Lower leg skin (tissue), 4 donors: Measurements from ENCODE around the gene PNCK. TPM values are rescaled to one million over a fixed set of nuclear protein-coding genes. Genes with fewer than 3 reads are reported as not detected.
"Not testable (repeated sequence)": the region's sequence is repeated elsewhere in the genome, so short reads cannot be mapped to it uniquely, and the experiment has no call there.

Experiments
- DNase-seq, 2 donors: peaks; one replicate each; pipeline ENCODE4 v3.0.0-alpha.2; 2019; ENCODE audit warnings: low spot score in 2 of 2
- H3K4me3 ChIP-seq: fragments of 200-600 bp; sonication (generic); 2 replicates; pipeline ENCODE4 v1.5.1; 2017; ENCODE audit warnings: mild to moderate bottlenecking, low read depth; ENCODE audit not compliant: poor library complexity, severe bottlenecking
- POLR2A ChIP-seq, 2 donors: fragments of 450-650 bp; IDR thresholded peaks; one replicate each; pipeline ENCODE4 v1.6.1; 2016 to 2017; ENCODE audit warnings: antibody characterized with exemption in 2 of 2, mild to moderate bottlenecking in 1 of 2, moderate library complexity in 1 of 2
- WGBS, 2 donors: methylation state at CpG; one replicate each; pipeline ENCODE4 v1.1.5; 2018; 5-methylcytosine and 5-hydroxymethylcytosine counted together
- intact Hi-C: fragments of 100-400 bp; cut with DNase I; formaldehyde crosslinking; loops from one replicate; pipeline ENCODE4 v1.15.0; 2023; ENCODE audit warnings: low total_unique reads
- total RNA-seq, 4 donors: library from RNA; depleted of rRNA; stranded (reverse); fragments of >200 nt; gene quantifications; one replicate each; pipeline ENCODE4 v1.1.0, GENCODE V29; 2016
- TF ChIP-seq, protein P1 (sequence below), 3 donors: fragments of 450-650 bp; IDR thresholded peaks; one replicate each; pipeline ENCODE4 v1.5.1; 2016; ENCODE audit warnings: antibody characterized with exemption in 3 of 3, mild to moderate bottlenecking in 3 of 3, moderate library complexity in 2 of 3

The PNCK gene
- total RNA-seq, 4 donors from 2014 or later, result 0.76 to 6.7 (median 2.1) TPM

DNA sequence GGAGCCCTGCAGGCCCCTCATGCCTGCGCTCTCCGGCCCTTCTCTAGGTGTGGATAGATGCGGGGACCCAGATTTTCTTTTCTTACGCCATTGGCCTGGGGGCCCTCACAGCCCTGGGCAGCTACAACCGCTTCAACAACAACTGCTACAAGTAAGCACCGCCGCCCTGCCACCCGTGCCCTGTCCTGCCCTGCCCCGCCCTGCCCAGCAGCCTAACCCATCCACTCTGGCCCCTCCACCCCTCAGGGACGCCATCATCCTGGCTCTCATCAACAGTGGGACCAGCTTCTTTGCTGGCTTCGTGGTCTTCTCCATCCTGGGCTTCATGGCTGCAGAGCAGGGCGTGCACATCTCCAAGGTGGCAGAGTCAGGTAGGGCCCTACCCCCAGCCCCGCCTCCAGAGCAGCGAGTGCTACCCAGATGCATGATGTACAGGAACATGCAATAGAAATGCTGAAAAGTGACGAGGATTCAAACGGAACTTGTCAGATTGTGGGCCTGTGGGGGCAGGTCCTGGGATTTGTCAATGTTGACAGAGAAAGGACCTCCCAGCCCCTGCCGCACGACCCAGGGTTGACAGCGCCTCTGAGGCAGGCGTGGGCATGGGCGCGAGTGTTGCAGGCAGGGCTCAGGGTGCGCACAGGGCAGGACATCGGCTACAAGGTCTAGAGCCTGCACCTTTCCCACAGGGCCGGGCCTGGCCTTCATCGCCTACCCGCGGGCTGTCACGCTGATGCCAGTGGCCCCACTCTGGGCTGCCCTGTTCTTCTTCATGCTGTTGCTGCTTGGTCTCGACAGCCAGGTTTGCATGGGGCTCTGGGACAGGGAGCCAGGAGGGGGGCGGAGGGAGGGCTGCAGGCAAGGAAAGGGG is 19.8 kb upstream of the PNCK start:
- WGBS, 2 donors, result 28 to 76% methylated on average over 17 to 31 of the region's 31 CpGs
- no peak for TF ChIP-seq POLR2A (IDR thresholded peaks at IDR 0.05)
- TF ChIP-seq, protein P1, sequence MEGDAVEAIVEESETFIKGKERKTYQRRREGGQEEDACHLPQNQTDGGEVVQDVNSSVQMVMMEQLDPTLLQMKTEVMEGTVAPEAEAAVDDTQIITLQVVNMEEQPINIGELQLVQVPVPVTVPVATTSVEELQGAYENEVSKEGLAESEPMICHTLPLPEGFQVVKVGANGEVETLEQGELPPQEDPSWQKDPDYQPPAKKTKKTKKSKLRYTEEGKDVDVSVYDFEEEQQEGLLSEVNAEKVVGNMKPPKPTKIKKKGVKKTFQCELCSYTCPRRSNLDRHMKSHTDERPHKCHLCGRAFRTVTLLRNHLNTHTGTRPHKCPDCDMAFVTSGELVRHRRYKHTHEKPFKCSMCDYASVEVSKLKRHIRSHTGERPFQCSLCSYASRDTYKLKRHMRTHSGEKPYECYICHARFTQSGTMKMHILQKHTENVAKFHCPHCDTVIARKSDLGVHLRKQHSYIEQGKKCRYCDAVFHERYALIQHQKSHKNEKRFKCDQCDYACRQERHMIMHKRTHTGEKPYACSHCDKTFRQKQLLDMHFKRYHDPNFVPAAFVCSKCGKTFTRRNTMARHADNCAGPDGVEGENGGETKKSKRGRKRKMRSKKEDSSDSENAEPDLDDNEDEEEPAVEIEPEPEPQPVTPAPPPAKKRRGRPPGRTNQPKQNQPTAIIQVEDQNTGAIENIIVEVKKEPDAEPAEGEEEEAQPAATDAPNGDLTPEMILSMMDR (IDR thresholded peaks at IDR 0.05), result no peak
- H3K4me3 ChIP-seq, result no peak overlapping the region
- DNase-seq, result no peak
- intact Hi-C loops, result no loop called here

DNA sequence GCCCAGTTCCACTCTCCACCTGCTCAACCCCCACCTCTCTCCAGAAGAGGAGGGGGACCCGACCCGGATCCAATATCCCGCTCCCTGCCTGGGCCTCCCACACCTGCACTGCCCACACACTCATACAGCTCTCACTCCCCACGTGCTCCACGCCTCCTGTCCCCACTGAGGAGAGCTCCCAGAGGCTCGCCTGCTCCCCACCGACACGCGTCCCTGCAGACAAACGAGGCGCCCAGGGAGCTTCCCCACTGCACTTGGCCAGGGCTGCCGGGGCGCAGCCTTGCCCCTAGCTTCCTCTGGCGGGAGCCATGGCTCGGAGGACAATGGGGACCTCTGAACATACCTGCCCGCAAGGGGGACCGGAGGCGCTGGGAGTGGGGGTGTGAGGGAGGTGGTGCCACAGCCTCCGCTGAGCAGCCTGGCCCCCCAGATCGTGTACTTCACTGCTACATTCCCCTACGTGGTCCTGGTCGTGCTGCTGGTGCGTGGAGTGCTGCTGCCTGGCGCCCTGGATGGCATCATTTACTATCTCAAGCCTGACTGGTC is 19.1 kb upstream of the PNCK start:
- 50 to 75% methylated on average over 5 to 24 of the region's 24 CpGs for WGBS, 2 donors
- DNase-seq, result no peak
- TF ChIP-seq POLR2A (IDR thresholded peaks at IDR 0.05), result no peak
- TF ChIP-seq, protein P1 (IDR thresholded peaks at IDR 0.05), result no peak
- intact Hi-C loops, result no loop called here
- no peak overlapping the region for H3K4me3 ChIP-seq

DNA sequence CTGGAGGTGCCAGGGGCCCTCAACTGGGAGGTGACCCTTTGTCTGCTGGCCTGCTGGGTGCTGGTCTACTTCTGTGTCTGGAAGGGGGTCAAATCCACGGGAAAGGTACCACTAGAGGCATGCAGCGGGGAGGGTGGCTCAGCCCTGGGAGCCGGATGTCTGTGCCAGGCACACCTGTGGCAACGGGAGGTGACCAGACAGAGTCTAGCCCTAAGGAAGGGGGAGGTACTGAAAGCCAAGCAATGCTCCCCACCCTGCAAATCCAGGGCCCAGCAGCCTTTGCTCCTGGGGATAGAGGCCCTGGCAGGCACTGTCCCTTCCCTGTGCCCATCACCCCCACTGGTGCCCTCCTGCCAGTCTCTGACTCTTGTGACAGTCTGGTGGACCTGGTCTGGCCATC is 18.4 kb upstream of the PNCK start:
- DNase-seq, result no peak
- TF ChIP-seq POLR2A (IDR thresholded peaks at IDR 0.05), result no peak
- TF ChIP-seq, protein P1 (IDR thresholded peaks at IDR 0.05), result no peak
- WGBS, 2 donors, result 75% methylated on average over 4 of the region's 4 CpGs; no CpG with 5 or more reads in 1 of the 2 donors
- intact Hi-C loops, result no loop called here
- H3K4me3 ChIP-seq, result no peak overlapping the region

DNA sequence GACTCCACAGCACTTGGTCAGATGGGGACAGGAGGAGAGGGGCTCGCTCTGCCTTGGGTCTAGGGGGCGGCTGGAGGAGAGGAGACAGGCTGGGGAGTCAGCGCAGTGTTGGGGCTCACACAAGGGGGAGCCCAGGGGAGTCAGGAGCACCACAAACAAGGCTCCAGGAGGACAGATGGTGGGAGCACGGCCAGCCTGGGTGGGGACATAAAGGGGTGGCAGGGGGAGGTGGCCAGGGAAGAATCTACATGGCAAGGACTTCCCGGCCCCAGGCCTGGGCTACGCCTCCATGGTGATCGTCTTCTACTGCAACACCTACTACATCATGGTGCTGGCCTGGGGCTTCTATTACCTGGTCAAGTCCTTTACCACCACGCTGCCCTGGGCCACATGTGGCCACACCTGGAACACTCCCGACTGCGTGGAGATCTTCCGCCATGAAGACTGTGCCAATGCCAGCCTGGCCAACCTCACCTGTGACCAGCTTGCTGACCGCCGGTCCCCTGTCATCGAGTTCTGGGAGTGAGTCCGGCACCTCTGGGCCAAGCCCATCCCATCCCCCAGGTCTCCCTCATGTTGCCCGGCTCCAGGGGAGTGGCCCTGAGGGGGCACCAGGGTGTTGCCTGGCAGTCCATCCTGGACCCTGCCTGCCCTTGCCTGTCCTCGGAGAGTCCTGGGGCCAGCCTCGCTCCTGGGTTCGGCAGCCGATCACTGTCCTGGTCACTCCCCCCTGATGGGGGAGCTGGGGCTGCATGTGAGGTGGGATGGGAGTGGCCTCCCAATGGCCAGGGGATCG is 17.6 kb upstream of the PNCK start:
- H3K4me3 ChIP-seq, DNase-seq, intact Hi-C loops: not testable (repeated sequence)
- WGBS, 2 donors, result 25 to 84% methylated on average over 2 to 20 of the region's 21 CpGs

DNA sequence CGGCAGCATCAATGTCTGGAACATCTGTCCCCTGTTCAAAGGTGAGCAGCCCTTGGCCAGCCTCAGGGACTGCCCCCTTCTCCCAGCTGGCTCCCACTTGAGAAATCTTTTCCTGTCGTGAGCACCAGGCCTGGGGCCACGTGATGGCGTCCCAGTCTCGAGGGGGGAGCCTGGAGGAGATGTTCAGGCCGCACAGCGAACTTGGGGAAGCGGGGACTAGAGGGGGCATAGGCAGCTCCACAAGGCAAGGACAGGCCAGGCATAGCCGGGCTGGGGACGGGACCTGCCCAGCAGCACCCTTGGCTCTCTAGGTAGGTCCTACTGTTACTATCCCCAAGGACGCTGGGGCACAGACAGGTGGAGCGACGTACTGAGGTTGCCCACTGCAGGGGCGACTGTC is 16.9 kb upstream of the PNCK start:
- intact Hi-C loops, result no loop called here
- DNase-seq, result no peak
- no peak overlapping the region for H3K4me3 ChIP-seq
- TF ChIP-seq POLR2A (IDR thresholded peaks at IDR 0.05), result no peak
- TF ChIP-seq, protein P1 (IDR thresholded peaks at IDR 0.05), result no peak
- 46 to 84% methylated on average over 7 to 12 of the region's 14 CpGs for WGBS, 2 donors
